Activated CD4-positive, alpha-beta T cell treated with anti-CD3 and anti-CD28 coated beads for 36 hours (primary cell): Measurements from ENCODE around the gene LACTB. TPM values are rescaled to one million over a fixed set of nuclear protein-coding genes. Genes with fewer than 3 reads are reported as not detected.

Experiments used
- ATAC-seq: fragments of 200-7000 bp; cut with Tn5 transposase; one replicate; pipeline ENCODE4 v1.10.0; 2021; ENCODE audit warnings: mild to moderate bottlenecking, moderate library complexity
- CTCF ChIA-PET: fragments of 350-600 bp; sonication (Branson Sonifier 250); formaldehyde crosslinking; loops from one replicate; lab custom pipeline; 2021; ENCODE audit warnings: antibody characterized with exemption; lab: Charles Lee
- POLR2A ChIA-PET: fragments of 350-600 bp; sonication (Branson Sonifier 250); formaldehyde crosslinking; loops from one replicate; lab custom pipeline; 2021; ENCODE audit warnings: antibody characterized with exemption, inconsistent platforms; lab: Charles Lee
- DNase-seq: peaks from one replicate; pipeline ENCODE4 v3.0.0-alpha.2; 2020
- H3K27ac Mint-ChIP-seq: one replicate; pipeline ENCODE4 v1.8.0; 2021; ENCODE audit warnings: mixed read lengths
- H3K27me3 Mint-ChIP-seq: one replicate; pipeline ENCODE4 v1.8.0; 2021; ENCODE audit warnings: mixed read lengths
- H3K36me3 Mint-ChIP-seq: one replicate; pipeline ENCODE4 v1.8.0; 2021; ENCODE audit warnings: low read depth, mixed read lengths
- H3K4me1 Mint-ChIP-seq: one replicate; pipeline ENCODE4 v1.8.0; 2021; ENCODE audit warnings: mixed read lengths
- H3K4me3 Mint-ChIP-seq: one replicate; pipeline ENCODE4 v1.8.0; 2021; ENCODE audit warnings: mild to moderate bottlenecking, moderate library complexity, mixed read lengths
- H3K9me3 Mint-ChIP-seq: one replicate; pipeline ENCODE4 v1.8.0; 2021; ENCODE audit warnings: low read depth, mixed read lengths
- intact Hi-C, 2 experiments: fragments of 100-400 bp; cut with DNase I in 1 of 2; cut with micrococcal nuclease in 1 of 2; formaldehyde crosslinking; loops; one replicate each; pipeline versions ENCODE4 v1.14.2 to v1.15.1; 2022 to 2024; cut with DNase I, micrococcal nuclease
- total RNA-seq, 2 experiments: library from RNA; stranded (reverse); gene quantifications; one replicate each; pipeline ENCODE4 v1.2.3, GENCODE V29; 2021

The LACTB gene
- total RNA-seq, 2 experiments from 2014 or later = 10.9 to 14.9 TPM

DNA sequence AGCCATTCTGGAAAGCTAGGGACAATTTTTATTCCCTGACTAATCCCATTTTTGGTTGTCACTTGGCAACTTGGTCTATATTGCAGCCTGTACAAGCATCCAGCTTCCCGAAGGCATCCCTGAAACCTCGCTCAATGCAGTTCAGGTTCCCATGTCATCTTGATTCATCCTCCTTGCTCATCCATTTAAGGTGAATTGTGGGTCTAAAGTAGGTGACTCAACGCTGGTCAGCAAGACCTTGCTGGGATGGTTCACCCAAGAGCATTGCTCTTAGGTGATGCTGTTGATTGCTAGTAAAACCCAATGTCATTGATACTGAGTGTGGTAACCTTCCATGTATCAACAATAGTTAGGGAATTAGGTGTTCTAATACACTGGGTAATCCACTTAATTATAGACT, 54.6 kb downstream of the LACTB start:
- Mint-ChIP-seq H3K27me3 (no peaks in the 10 kb centered on the region), H3K9me3 (no peaks in the 10 kb centered on the region), H3K36me3 (no peaks in the 10 kb centered on the region), H3K4me1 (peaks cover 21% of the 10 kb centered on the region), H3K4me3 (no peak overlapping the region), H3K27ac (no peak overlapping the region)
- DNase-seq = no peak
- ATAC-seq = no peak
- POLR2A ChIA-PET = no interaction called here
- CTCF ChIA-PET = interaction anchor here (2.6 kb wide), 1 partner anchor 15 kb away, joined by 14 read pairs; no protein-coding TSS in a partner anchor
- intact Hi-C loops = no loop called here

DNA sequence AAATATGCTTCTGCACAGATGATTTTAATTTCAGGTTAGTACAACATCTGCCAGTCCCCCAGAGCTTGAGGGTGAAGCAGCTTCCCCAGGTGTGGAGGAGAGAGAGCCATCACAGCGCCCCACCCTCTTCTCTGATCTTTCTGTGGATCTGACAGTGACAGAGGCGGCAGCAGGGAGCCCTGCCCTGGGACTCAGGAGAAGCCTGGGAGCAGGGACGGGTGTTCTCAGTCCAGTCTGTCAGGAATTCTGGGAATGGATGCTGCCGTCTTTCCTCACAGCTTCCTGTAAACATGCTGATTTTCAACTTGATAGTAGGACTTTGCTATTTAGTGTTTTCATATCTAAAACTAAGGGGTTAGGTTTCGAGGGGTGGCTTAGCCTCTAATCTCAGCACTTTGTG, 56.4 kb downstream of the LACTB start:
- Mint-ChIP-seq H3K36me3 (no peaks in the 10 kb centered on the region), H3K27me3 (no peaks in the 10 kb centered on the region), H3K4me3 (no peak overlapping the region), H3K27ac (peak overlapping the region; percentile 37), H3K4me1 (peaks cover 21% of the 10 kb centered on the region), H3K9me3 (no peaks in the 10 kb centered on the region)
- ChIA-PET POLR2A (no interaction called here), CTCF (interaction anchor here (0.7 to 1.4 kb wide), 3 partner anchors 12 to 33 kb away, joined by 3 read pairs; no protein-coding TSS in a partner anchor)
- DNase-seq (no peak), ATAC-seq (no peak)
- intact Hi-C loops = no loop called here

DNA sequence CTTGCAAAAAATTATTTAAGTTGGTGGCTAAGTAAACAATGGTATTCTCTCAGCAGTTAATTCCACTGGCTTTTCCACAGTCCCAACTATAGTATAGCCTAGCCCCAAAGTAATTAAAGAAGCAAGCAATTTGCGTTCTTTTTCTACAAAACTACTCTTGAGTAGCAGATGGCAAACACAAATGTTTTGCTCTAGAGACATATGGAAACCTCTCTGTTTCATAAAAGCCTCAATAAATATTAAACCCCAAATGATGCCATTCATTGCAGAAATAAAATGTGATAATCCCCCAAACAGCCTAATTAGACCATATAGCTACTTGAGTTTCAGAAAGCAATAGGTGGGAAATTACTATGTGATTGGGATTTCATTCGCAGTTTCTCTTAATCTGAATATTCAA, 59.1 kb downstream of the LACTB start:
- Mint-ChIP-seq H3K4me3 (no peak overlapping the region), H3K27ac (no peak overlapping the region), H3K9me3 (no peaks in the 10 kb centered on the region), H3K27me3 (no peaks in the 10 kb centered on the region), H3K36me3 (no peaks in the 10 kb centered on the region), H3K4me1 (peaks cover 21% of the 10 kb centered on the region)
- no peak for DNase-seq
- intact Hi-C loops = loop anchor here in 1 of 2 experiments (10.0 kb wide), 1 partner anchor 914 kb away; the partner anchor contains the start of genes CIAO2A and SNX1
- CTCF ChIA-PET = interaction anchor here (0.8 to 2.2 kb wide), 2 partner anchors 16 to 132 kb away, joined by 3 to 7 read pairs; no protein-coding TSS in a partner anchor
- POLR2A ChIA-PET = no interaction called here
- no peak for ATAC-seq

DNA sequence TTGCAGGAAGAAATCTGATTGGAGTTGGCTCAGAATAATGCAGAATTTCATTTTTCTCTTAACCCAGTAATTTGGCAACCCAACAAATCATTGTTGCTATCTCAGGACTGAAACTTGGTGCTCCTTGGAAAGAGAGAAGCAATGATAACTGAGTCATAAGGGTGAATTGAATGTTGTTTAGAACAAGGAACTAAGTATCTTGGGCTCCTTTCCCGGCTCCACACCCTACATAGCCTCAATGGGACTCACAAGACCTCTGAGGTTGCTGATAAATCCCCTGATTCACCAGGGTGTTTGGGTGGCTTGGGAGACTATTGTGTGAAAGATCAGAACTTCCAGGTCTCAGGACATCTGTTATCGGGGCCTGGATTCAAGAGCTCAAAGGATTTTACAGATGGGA, 60.0 kb downstream of the LACTB start:
- no peak overlapping the region for H3K4me3 Mint-ChIP-seq
- ChIA-PET CTCF (interaction anchor here (2.2 kb wide), 1 partner anchor 133 kb away, joined by 7 read pairs; no protein-coding TSS in a partner anchor), POLR2A (interaction anchor here (0.6 kb wide), 1 partner anchor 73 kb away, joined by 3 read pairs; no protein-coding TSS in a partner anchor)
- ATAC-seq = no peak
- no peak overlapping the region for H3K27ac Mint-ChIP-seq
- no peaks in the 10 kb centered on the region for H3K27me3 Mint-ChIP-seq
- H3K36me3 Mint-ChIP-seq = no peaks in the 10 kb centered on the region
- peaks cover 16% of the 10 kb centered on the region for H3K4me1 Mint-ChIP-seq
- DNase-seq = no peak
- intact Hi-C loops = loop anchor here in 1 of 2 experiments (10.0 kb wide), 1 partner anchor 913 kb away; the partner anchor contains the start of genes CIAO2A and SNX1
- H3K9me3 Mint-ChIP-seq = no peaks in the 10 kb centered on the region

DNA sequence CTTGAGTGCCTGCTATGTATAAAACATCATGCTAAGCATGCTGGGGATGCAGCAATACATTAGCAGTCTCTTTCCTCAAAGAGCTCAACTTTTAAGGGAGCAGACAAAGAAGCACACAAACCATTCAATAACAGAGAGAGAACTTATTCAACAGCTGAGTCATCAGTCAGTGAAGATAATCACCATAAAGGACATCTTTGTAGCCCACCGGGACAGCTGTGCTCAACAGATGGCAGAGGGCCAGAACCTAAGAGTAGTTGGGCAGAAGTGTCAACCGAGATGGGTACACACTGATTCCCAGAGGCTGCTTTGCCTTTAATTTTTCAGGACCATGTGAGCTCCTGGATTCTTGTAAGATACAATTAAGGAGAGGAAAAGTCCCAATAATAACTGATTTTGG, 63.5 kb downstream of the LACTB start:
- peaks cover 8% of the 10 kb centered on the region for H3K4me1 Mint-ChIP-seq
- no peak overlapping the region for H3K27ac Mint-ChIP-seq
- no peaks in the 10 kb centered on the region for H3K27me3 Mint-ChIP-seq
- no peaks in the 10 kb centered on the region for H3K9me3 Mint-ChIP-seq
- intact Hi-C loops = loop anchor here in 1 of 2 experiments (10.0 kb wide), 1 partner anchor 910 kb away; the partner anchor contains the start of genes CIAO2A and SNX1
- DNase-seq = no peak
- no peak overlapping the region for H3K4me3 Mint-ChIP-seq
- peaks cover 2% of the 10 kb centered on the region for H3K36me3 Mint-ChIP-seq
- POLR2A ChIA-PET = interaction anchor here (0.6 kb wide), 1 partner anchor 23 kb away, joined by 3 read pairs; no protein-coding TSS in a partner anchor
- CTCF ChIA-PET = interaction anchor here (0.6 kb wide), 1 partner anchor 8 kb away, joined by 3 read pairs; no protein-coding TSS in a partner anchor
- no peak for ATAC-seq

DNA sequence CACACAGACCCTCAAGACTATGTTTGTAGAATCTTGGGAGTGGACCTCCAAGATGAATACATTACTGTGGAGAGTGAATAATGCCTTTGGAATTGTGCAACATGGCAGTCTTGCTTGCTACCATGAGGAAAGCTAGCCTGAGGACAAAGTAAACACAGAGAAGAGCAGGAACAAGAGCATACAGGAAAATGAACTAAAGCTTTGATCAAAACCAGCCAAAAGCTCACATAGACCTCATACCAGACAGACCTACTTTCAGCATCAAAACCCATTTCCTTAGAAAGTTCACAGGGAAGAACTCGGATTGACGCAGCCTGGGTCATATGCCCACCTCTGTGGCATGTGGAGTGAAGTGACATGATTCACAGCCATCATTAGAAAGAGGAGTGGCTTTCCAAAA, 64.4 kb downstream of the LACTB start:
- DNase-seq = no peak
- Mint-ChIP-seq H3K4me3 (no peak overlapping the region), H3K27me3 (no peaks in the 10 kb centered on the region), H3K9me3 (no peaks in the 10 kb centered on the region), H3K36me3 (peaks cover 11% of the 10 kb centered on the region), H3K4me1 (peaks cover 8% of the 10 kb centered on the region), H3K27ac (no peak overlapping the region)
- ChIA-PET POLR2A (interaction anchor here (0.6 to 0.7 kb wide), 2 partner anchors 24 to 25 kb away, joined by 3 to 5 read pairs; no protein-coding TSS in a partner anchor), CTCF (no interaction called here)
- ATAC-seq = no peak
- intact Hi-C loops = loop anchor here in 1 of 2 experiments (10.0 kb wide), 1 partner anchor 909 kb away; the partner anchor contains the start of genes CIAO2A and SNX1

DNA sequence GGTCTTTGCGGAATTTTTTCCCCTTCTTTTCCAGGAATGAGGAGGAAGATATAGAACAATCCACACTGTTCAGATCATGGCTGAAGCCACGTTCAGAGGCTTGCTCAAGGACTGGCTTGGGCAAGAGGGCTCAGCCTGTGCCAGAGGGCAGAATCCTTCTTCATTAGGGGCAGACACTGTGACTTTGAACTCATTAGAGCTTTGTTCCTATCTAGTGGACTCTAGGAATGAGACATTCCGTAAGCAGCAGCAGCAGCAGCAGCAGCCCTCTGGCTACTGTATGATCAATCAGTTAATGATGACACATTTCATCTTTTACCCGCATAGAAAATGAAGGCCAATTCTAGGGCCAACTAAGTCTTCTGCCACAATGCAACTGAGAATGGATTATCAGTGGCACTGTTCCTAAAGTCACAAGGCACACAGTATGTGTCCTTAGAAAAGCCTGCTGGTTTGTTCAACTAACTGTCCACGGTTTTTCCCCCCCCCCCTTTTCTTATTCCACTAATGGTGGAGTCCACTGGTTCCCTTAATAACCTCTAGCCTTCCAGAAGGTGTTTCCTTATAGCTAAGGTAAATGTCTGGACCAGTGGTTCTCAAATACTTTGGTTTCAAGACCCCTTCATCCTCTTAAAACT, 66.0 kb downstream of the LACTB start:
- ATAC-seq = no peak
- intact Hi-C loops = loop anchor here (1.0 to 10.0 kb wide), 4 partner anchors 10 to 907 kb away; partner anchors contain the start of genes CIAO2A (in 2 of the 2), RPS27L (in 1 of the 2) and SNX1 (in 1 of the 2)
- POLR2A ChIA-PET = no interaction called here

DNA sequence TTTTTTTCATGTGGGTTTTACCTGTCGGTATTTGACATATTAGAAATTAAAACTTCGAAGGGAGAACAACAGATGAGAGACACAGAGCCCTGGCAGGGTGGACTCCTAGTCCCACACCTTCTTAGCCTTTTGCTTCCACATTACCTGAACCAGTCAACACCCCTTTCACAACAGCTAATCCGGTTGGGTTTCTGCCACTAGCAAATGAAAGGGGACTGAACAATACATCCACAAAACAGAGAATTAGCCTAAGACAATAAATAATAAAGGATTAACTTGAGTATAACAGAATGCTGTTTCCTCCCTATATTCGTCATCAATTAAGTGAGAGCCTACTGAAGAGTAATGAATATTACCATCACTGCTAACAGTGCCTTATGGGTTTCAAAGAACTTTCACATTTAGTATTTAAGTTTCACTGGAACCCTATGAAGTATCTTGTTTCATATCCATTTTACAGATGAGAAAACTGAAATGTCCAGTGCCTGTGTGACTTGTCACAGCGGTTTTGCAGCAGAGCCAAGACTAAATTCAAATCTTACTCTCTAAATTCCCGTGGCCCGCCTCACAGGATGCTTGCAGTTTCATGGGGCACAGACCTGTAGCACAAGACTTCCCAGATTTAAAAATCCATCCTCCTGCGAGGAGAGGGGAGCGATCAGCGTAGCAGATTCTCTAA, 66.7 kb downstream of the LACTB start:
- no peaks in the 10 kb centered on the region for H3K27me3 Mint-ChIP-seq
- peaks cover 27% of the 10 kb centered on the region for H3K36me3 Mint-ChIP-seq
- peak overlapping the region; percentile 99 for H3K4me3 Mint-ChIP-seq
- intact Hi-C loops = loop anchor here (1.0 to 10.0 kb wide), 4 partner anchors 11 to 906 kb away; partner anchors contain the start of genes CIAO2A (in 2 of the 2), RPS27L (in 1 of the 2) and SNX1 (in 1 of the 2)
- ATAC-seq = peak; percentile 3
- H3K27ac Mint-ChIP-seq = peak overlapping the region; percentile 97
- ChIA-PET CTCF (no interaction called here), POLR2A (no interaction called here)
- H3K4me1 Mint-ChIP-seq = peaks cover 31% of the 10 kb centered on the region
- no peaks in the 10 kb centered on the region for H3K9me3 Mint-ChIP-seq
- peak; percentile 52 for DNase-seq

More for the DNA sequence above, 66.0 kb downstream of the LACTB start:
- CTCF ChIA-PET = no interaction called here
- H3K27me3 Mint-ChIP-seq = no peaks in the 10 kb centered on the region
- no peaks in the 10 kb centered on the region for H3K9me3 Mint-ChIP-seq
- no peak for DNase-seq
- H3K27ac Mint-ChIP-seq = no peak overlapping the region
- peaks cover 24% of the 10 kb centered on the region for H3K4me1 Mint-ChIP-seq
- H3K36me3 Mint-ChIP-seq = peaks cover 23% of the 10 kb centered on the region
- no peak overlapping the region for H3K4me3 Mint-ChIP-seq

DNA sequence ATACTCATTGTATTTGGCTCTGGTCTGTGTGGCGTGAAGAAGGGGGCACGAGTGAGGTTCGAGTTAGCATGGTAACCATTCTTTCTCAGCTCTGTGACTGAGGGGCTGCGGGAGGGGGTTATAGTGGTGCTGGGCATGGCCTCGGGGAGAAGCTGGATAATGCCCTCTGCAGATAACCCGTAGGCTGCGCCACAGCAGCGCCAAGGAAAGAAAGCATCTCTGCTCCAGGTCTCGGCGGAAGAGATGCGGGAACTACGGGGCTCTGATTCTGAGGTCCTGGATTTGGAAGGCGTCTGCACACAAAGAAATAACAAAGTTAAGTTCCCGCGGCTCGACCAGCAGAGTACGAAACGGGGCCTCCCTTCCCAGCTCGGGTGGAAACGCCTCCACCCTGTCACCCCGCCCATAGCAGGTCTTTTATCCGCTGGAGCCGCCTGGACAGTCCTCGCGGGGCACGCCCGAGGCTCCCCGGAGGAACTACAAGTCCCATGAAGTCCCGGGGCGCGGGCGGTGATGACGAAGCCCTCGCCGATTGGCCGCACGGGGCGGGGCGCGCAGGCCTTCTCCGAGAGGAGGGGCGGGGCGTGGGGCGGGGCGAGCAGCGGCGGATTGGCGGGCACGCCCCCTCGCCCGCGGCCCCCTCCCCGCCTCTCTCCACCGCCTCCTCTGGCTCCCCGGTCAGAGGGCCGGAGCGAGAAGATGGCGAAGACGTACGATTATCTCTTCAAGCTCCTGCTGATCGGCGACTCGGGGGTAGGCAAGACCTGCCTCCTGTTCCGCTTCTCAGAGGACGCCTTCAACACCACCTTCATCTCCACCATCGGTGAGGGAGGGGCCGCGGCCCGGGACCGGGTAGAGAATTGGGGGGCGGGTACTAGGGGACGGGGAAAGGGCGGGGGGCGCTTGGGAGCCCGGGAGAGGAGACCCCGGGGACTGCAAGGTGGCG, 67.5 kb downstream of the LACTB start, which contains the start of gene RAB8B:
Gene RAB8B, plus strand, starts transcription at position 681 of the 946 bp plus-strand sequence. Its CDS starts 19 bp downstream, at position 700.
- peak within 1 kb of the TSS; percentile 99 for H3K4me3 Mint-ChIP-seq
- CTCF ChIA-PET = interaction anchor here (0.6 to 0.8 kb wide), 2 partner anchors 23 to 31 kb away, joined by 3 to 5 read pairs; partner anchors contain the start of gene RPS27L
- DNase-seq (peak; percentile 100), ATAC-seq (peak; percentile 76)
- H3K9me3 Mint-ChIP-seq = no peaks in the 10 kb centered on the region
- H3K27ac Mint-ChIP-seq = peak within 1 kb of the TSS; percentile 97
- peaks cover 39% of the 10 kb centered on the region for H3K4me1 Mint-ChIP-seq
- H3K27me3 Mint-ChIP-seq = no peaks in the 10 kb centered on the region
- intact Hi-C loops = loop anchor here (1.0 to 10.0 kb wide), 9 partner anchors 12 to 906 kb away; partner anchors contain the start of genes APH1B (in 2 of the 2), CIAO2A (in 2 of the 2), RPS27L (in 2 of the 2) and SNX1 (in 1 of the 2)
- H3K36me3 Mint-ChIP-seq = peaks cover 31% of the 10 kb centered on the region
- POLR2A ChIA-PET = interaction anchor here (0.6 kb wide), 1 partner anchor 9 kb away, joined by 6 read pairs; no protein-coding TSS in a partner anchor
